HFFc6 (cell line): Measurements from ENCODE around the gene RNF5. TPM values are rescaled to one million over a fixed set of nuclear protein-coding genes. Genes with fewer than 3 reads are reported as not detected.
"Not testable (repeated sequence)": the region's sequence is repeated elsewhere in the genome, so short reads cannot be mapped to it uniquely, and the experiment has no call there.

Experiments used
- DNase-seq: peaks from one replicate; pipeline ENCODE4 v3.0.0-alpha.2; 2018
- H3K27ac Mint-ChIP-seq: 2 replicates; pipeline ENCODE4 v1.8.0; 2020; ENCODE audit warnings: mild to moderate bottlenecking, mixed read lengths
- H3K27me3 Mint-ChIP-seq: 2 replicates; pipeline ENCODE4 v1.8.0; 2021; ENCODE audit warnings: mild to moderate bottlenecking, moderate library complexity, mixed read lengths; ENCODE audit not compliant: insufficient read depth
- H3K36me3 Mint-ChIP-seq: 2 replicates; pipeline ENCODE4 v1.8.0; 2021; ENCODE audit warnings: low read depth, mixed read lengths
- H3K4me1 Mint-ChIP-seq: 2 replicates; pipeline ENCODE4 v1.8.0; 2020; ENCODE audit warnings: low read depth, mixed read lengths
- H3K4me3 Mint-ChIP-seq: 2 replicates; pipeline ENCODE4 v1.8.0; 2020; ENCODE audit warnings: mild to moderate bottlenecking, moderate library complexity, mixed read lengths
- H3K9me3 Mint-ChIP-seq: 2 replicates; pipeline ENCODE4 v1.8.0; 2020; ENCODE audit warnings: mild to moderate bottlenecking, mixed read lengths
- total RNA-seq, 6 experiments: library from RNA; stranded (reverse); fragmentation: NEBNext Ultra II Directional; extraction: Animal tissue kit (Norgen Biotek cat#: 25700); gene quantifications; 2 replicates in 1 of 6; 3 replicates in 5 of 6; pipeline ENCODE4 v1.2.3, GENCODE V29; 2021
- TF ChIP-seq, protein P1 (sequence below): fragments of 200-600 bp; sonication (generic); IDR thresholded peaks from 2 replicates; pipeline ENCODE4 v1.5.0; 2021; ENCODE audit warnings: antibody characterized with exemption, mild to moderate bottlenecking

Gene RNF5
- total RNA-seq, 6 experiments from 2014 or later: 30.0 to 37.4 (median 34.7) TPM

DNA sequence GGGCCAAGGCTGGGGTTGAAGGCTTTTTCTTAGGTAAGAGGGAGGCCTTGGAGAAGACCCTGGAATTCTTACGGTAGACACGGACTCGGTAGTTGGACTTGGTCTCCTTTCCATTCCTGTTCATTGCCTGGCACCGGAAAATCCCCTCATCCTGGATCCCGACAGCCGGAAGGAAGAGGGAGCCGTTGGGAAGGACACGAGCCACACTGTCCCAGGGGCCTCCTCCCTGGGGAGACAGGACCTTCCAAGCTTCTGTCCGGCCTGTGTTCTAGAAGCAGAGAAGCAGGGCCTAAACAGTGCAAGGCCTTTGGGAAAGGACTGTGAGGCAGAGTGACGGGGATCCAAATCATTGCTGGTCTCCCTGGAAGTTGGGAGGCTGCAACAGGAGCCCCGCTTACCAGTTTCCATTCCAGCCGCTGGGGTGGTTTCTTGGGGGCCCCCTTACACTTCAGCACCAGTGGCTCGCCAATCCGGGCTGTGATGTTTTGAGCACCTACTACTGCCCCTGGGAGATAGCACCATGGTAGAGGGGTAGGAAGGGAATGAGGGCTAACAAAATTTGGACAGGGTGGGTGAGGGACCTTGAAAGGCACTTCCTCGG, 5.4 kb downstream of the RNF5 start:
- DNase-seq: no peak
- Mint-ChIP-seq H3K9me3 (no peaks in the 10 kb centered on the region), H3K36me3 (peaks cover 29% of the 10 kb centered on the region), H3K4me1 (peaks cover 56% of the 10 kb centered on the region), H3K4me3 (no peak overlapping the region), H3K27ac (peak overlapping the region; percentile 31; the same call in 1 of the 2 replicates), H3K27me3 (peaks cover 4% of the 10 kb centered on the region)
- TF ChIP-seq, protein P1, sequence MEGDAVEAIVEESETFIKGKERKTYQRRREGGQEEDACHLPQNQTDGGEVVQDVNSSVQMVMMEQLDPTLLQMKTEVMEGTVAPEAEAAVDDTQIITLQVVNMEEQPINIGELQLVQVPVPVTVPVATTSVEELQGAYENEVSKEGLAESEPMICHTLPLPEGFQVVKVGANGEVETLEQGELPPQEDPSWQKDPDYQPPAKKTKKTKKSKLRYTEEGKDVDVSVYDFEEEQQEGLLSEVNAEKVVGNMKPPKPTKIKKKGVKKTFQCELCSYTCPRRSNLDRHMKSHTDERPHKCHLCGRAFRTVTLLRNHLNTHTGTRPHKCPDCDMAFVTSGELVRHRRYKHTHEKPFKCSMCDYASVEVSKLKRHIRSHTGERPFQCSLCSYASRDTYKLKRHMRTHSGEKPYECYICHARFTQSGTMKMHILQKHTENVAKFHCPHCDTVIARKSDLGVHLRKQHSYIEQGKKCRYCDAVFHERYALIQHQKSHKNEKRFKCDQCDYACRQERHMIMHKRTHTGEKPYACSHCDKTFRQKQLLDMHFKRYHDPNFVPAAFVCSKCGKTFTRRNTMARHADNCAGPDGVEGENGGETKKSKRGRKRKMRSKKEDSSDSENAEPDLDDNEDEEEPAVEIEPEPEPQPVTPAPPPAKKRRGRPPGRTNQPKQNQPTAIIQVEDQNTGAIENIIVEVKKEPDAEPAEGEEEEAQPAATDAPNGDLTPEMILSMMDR: no peak

GRCh38 chr6:32184084-32184640, 6.0 kb downstream of the RNF5 start, which contains the start of gene AGER:
Gene AGER, minus strand, starts transcription at chr6:32184253. Its CDS starts 31 bp downstream, at chr6:32184222.
- H3K9me3 Mint-ChIP-seq: no peaks in the 10 kb centered on the region
- H3K36me3 Mint-ChIP-seq: peaks cover 29% of the 10 kb centered on the region
- peaks cover 4% of the 10 kb centered on the region for H3K27me3 Mint-ChIP-seq
- H3K4me3 Mint-ChIP-seq: no peak within 1 kb of the TSS
- TF ChIP-seq, protein P1: no peak
- H3K4me1 Mint-ChIP-seq: peaks cover 55% of the 10 kb centered on the region
- DNase-seq: no peak
- peak within 1 kb of the TSS; percentile 89; the same call in 1 of the 2 replicates for H3K27ac Mint-ChIP-seq

- peak overlapping the region; percentile 89 for H3K27ac Mint-ChIP-seq
- peaks cover 40% of the 10 kb centered on the region for H3K4me1 Mint-ChIP-seq
- peak overlapping the region; percentile 82 for H3K4me3 Mint-ChIP-seq
- peak; percentile 88 for DNase-seq
- not testable (repeated sequence) for H3K9me3 Mint-ChIP-seq, H3K27me3 Mint-ChIP-seq
- peaks cover 21% of the 10 kb centered on the region for H3K36me3 Mint-ChIP-seq
Measured at GRCh38 chr6:32185681-32186131, 7.5 kb downstream of the RNF5 start.

GRCh38 chr6:32186151-32186840, 8.1 kb downstream of the RNF5 start:
- H3K27me3 Mint-ChIP-seq, DNase-seq, H3K9me3 Mint-ChIP-seq: not testable (repeated sequence)
- peak overlapping the region; percentile 89 for H3K27ac Mint-ChIP-seq
- peaks cover 19% of the 10 kb centered on the region for H3K36me3 Mint-ChIP-seq
- H3K4me3 Mint-ChIP-seq: peak overlapping the region; percentile 16; the same call in 1 of the 2 replicates
- H3K4me1 Mint-ChIP-seq: peaks cover 39% of the 10 kb centered on the region

DNA sequence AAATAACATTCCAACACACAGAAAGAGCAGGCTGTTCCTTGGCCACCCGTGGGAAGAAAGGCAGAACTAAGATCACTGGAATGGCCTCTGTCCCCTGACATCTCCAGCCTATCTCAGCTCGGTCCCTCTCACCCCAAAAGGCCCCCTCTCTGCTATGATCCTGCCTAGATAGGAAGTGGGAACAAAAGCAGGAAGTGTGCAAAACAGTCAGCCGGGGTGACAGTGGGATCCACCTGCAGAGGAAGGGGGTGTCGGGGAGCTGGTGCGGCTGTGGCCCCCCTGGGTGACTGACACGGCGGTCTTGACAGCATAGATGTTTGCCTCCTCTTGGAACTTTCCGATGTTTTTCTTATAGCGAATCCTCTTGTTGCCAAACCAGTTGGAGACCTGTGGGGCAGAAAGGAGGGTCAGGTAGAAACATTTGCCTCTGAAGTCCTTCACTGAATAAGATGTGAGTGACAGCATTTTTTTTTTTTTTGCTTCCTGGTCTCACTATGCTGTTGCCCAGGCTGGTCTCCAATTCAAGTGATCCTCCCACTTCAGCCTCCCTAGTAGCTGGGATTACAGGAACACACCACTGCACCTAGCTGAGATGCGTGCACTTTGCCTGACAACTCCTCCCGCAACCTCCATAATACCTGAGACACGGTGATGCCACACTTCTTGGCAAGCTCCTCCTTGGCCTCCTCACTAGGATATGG, 9.0 kb downstream of the RNF5 start:
- Mint-ChIP-seq H3K36me3 (peaks cover 19% of the 10 kb centered on the region), H3K4me3 (peak overlapping the region; percentile 16; the same call in 1 of the 2 replicates), H3K27ac (peak overlapping the region; percentile 89), H3K4me1 (peaks cover 41% of the 10 kb centered on the region), H3K9me3 (no peaks in the 10 kb centered on the region), H3K27me3 (peaks cover 4% of the 10 kb centered on the region)
- no peak for DNase-seq
- TF ChIP-seq, protein P1: no peak

GRCh38 chr6:32187725-32188380, 9.6 kb downstream of the RNF5 start:
- Mint-ChIP-seq H3K4me1 (peaks cover 48% of the 10 kb centered on the region), H3K27ac (peak overlapping the region; percentile 88), H3K4me3 (peak overlapping the region; percentile 93), H3K36me3 (peaks cover 19% of the 10 kb centered on the region)
- H3K27me3 Mint-ChIP-seq, DNase-seq, H3K9me3 Mint-ChIP-seq: not testable (repeated sequence)
